HepG2 (cell line): ENCODE data around the gene GFOD1. TPM values are rescaled to one million over a fixed set of nuclear protein-coding genes. Genes with fewer than 3 reads are reported as not detected.
A peak's percentile ranks its signal among the peaks of the same experiment; 100 is the strongest.

Experiments
- AHR ChIP-seq: IDR thresholded peaks from 2 replicates; pipeline ENCODE4 v1.6.1; 2018; ENCODE audit warnings: missing genetic modification reagents, missing compliant biosample characterization
- BRCA1 ChIP-seq: sonication (generic); formaldehyde crosslinking; IDR thresholded peaks from 2 replicates; pipeline ENCODE4 v1.4.0; 2020; ENCODE audit warnings: missing genetic modification reagents
- CBX5 ChIP-seq: sonication (generic); formaldehyde crosslinking; IDR thresholded peaks from 2 replicates; pipeline ENCODE4 v1.4.0; 2020; ENCODE audit warnings: missing genetic modification reagents, borderline replicate concordance
- CCDC6 ChIP-seq: sonication (generic); formaldehyde crosslinking; IDR thresholded peaks from 2 replicates; pipeline ENCODE4 v1.8.1; 2022; ENCODE audit warnings: mild to moderate bottlenecking, missing genetic modification reagents, moderate library complexity
- NFYC ChIP-seq: IDR thresholded peaks from 2 replicates; pipeline ENCODE4 v1.6.1; 2016; ENCODE audit warnings: missing genetic modification reagents, missing compliant biosample characterization
- NKX3-1 ChIP-seq: sonication (generic); formaldehyde crosslinking; IDR thresholded peaks from 2 replicates; pipeline ENCODE4 v1.5.0; 2020; ENCODE audit warnings: missing genetic modification reagents
- POLR2A ChIP-seq, 2 experiments: IDR thresholded peaks; 2 replicates each; pipeline ENCODE4 v1.6.1; 2011; ENCODE audit warnings: low read depth in 2 of 2, low read length in 2 of 2, mild to moderate bottlenecking in 1 of 2, moderate library complexity in 1 of 2; ENCODE audit not compliant: insufficient read depth in 1 of 2
- RAD51 ChIP-seq: fragments of 450-650 bp; IDR thresholded peaks from 2 replicates; pipeline ENCODE4 v1.6.1; 2016; ENCODE audit warnings: borderline replicate concordance
- SKI ChIP-seq: fragments of 450-650 bp; IDR thresholded peaks from one replicate; pipeline ENCODE4 v1.6.1; 2018; ENCODE audit warnings: mild to moderate bottlenecking; ENCODE audit not compliant: partially characterized antibody
- SP4 ChIP-seq: sonication (generic); formaldehyde crosslinking; IDR thresholded peaks from 2 replicates; pipeline ENCODE4 v1.8.1; 2023; ENCODE audit warnings: mild to moderate bottlenecking, missing genetic modification reagents
- TEF ChIP-seq: sonication (generic); formaldehyde crosslinking; IDR thresholded peaks from 2 replicates; pipeline ENCODE4 v1.5.0; 2020; ENCODE audit warnings: missing genetic modification reagents
- ZNF672 ChIP-seq: sonication (generic); formaldehyde crosslinking; IDR thresholded peaks from 2 replicates; pipeline ENCODE4 v1.8.1; 2022; ENCODE audit warnings: missing genetic modification reagents
- ZNF776 ChIP-seq: sonication (generic); formaldehyde crosslinking; IDR thresholded peaks from 2 replicates; pipeline ENCODE4 v1.4.0; 2020; ENCODE audit warnings: mild to moderate bottlenecking, missing genetic modification reagents
- ZNF780A ChIP-seq: sonication (generic); formaldehyde crosslinking; IDR thresholded peaks from 2 replicates; pipeline ENCODE4 v1.8.0; 2022; ENCODE audit warnings: mild to moderate bottlenecking, missing genetic modification reagents, moderate library complexity
- polyA plus RNA-seq, 8 experiments: library from polyadenylated mRNA; depleted of rRNA in 3 of 8; stranded (reverse) in 7 of 8; unstranded in 1 of 8; fragments of >200 nt; fragmentation: Illumina TruSeq in 4 of 8; extraction: Trizol in 4 of 8; gene quantifications; 2 replicates each; pipeline versions ENCODE4 v1.2.1 to v1.2.3, GENCODE V29; 2011 to 2016; ENCODE audit warnings: low read depth in 4 of 8, missing spikeins in 1 of 8, mixed read lengths in 1 of 8; ENCODE audit not compliant: insufficient read depth in 1 of 8
- total RNA-seq, 5 experiments: library from RNA; depleted of rRNA; stranded (reverse); fragments of >200 nt; fragmentation: Illumina TruSeq; extraction: Trizol; gene quantifications; 2 replicates each; pipeline ENCODE4 v1.2.3, GENCODE V29; 2016; ENCODE audit warnings: low read depth in 1 of 5
- TF ChIP-seq, protein P1 (sequence below): IDR thresholded peaks from 2 replicates; pipeline ENCODE4 v1.6.1; 2016; ENCODE audit warnings: missing compliant biosample characterization, missing genetic modification reagents, borderline replicate concordance
- TF ChIP-seq, protein P2 (sequence below): sonication (generic); formaldehyde crosslinking; IDR thresholded peaks from 2 replicates; pipeline ENCODE4 v1.8.0; 2022; ENCODE audit warnings: missing genetic modification reagents, mild to moderate bottlenecking, inconsistent platforms, borderline replicate concordance
- TF ChIP-seq, protein P3 (sequence below): sonication (generic); formaldehyde crosslinking; IDR thresholded peaks from 2 replicates; pipeline ENCODE4 v1.4.0; 2020; ENCODE audit warnings: missing genetic modification reagents
- TF ChIP-seq, protein P4 (sequence below), 2 experiments: sonication (generic) in 1 of 2; formaldehyde crosslinking in 1 of 2; IDR thresholded peaks; 2 replicates each; pipeline versions ENCODE4 v1.5.1 to v1.6.1; 2011 to 2020; ENCODE audit warnings: borderline replicate concordance in 1 of 2, low read depth in 1 of 2, low read length in 1 of 2, mild to moderate bottlenecking in 1 of 2, missing genetic modification reagents in 1 of 2, moderate library complexity in 1 of 2
- TF ChIP-seq, protein P5 (sequence below): sonication (generic); formaldehyde crosslinking; IDR thresholded peaks from 2 replicates; pipeline ENCODE4 v1.5.0; 2020; ENCODE audit warnings: mild to moderate bottlenecking, missing genetic modification reagents

Gene GFOD1
- total and polyA plus RNA-seq, 2 of the 13 experiments (the other 11 are each of a cell fraction or from before 2014, with no cell fraction given): 1.9 to 6.4 TPM

DNA sequence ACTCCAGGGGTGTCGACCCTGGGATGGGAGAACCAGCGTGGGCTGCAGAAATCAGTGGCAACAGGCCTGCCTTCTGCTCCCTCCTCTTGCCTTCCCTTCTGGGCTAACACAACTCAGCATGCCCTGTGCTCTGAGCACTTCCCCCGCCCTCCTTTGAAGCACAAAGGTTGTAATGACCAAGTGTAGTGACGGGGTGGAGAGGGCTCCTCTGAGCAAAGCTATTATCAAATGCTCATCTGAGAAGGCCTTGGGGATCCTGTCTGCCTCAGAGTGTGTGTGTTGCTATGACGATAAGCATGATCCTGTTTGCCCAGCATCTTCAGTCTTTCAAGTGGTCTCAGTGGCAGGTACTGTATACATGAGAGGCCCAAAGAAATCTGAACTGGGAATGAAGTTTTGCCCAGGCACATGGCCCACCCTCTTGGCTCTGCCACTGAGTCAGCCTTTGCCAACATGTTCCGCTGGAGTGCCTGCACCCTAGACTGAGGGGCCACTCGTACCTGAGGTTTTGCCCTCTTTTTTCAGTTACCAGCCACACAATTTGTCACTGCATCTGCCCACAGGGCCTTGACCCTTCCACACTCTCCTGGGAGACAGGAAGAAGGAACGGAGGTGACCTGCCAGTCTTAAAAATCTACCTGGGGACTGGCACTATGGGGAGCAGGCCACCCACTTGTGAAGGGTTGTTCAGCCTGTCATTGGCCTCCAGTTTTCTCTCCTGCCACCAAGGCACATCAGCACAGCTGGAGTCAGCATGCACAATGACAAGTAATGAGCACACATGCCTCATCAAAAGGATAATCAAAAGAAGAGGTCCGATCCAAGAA lies 74.5 kb downstream of the GFOD1 start (continued):
- TF ChIP-seq RAD51 (no peak), NFYC (CRISPR knock-in tag) (no peak), POLR2A (IDR thresholded peaks at IDR 0.05; ENCODE audit: insufficient read depth in 1 of 2, low read depth in 2 of 2, low read length in 2 of 2) (peak in 1 of 2 experiments; percentile 49; a peak in 1 of 4 replicates), SKI (no peak), ZNF672 (CRISPR knock-in tag) (no peak), ZNF780A (no peak), TEF (no peak), SP4 (CRISPR knock-in tag) (peak; percentile 34; the same call in 1 of the 2 replicates), AHR (CRISPR knock-in tag) (no peak), NKX3-1 (CRISPR knock-in tag) (no peak), CBX5 (no peak), BRCA1 (no peak), CCDC6 (CRISPR knock-in tag) (no peak), ZNF776 (CRISPR knock-in tag) (peak; percentile 71; the same call in 1 of the 2 replicates)
- TF ChIP-seq, protein P1, sequence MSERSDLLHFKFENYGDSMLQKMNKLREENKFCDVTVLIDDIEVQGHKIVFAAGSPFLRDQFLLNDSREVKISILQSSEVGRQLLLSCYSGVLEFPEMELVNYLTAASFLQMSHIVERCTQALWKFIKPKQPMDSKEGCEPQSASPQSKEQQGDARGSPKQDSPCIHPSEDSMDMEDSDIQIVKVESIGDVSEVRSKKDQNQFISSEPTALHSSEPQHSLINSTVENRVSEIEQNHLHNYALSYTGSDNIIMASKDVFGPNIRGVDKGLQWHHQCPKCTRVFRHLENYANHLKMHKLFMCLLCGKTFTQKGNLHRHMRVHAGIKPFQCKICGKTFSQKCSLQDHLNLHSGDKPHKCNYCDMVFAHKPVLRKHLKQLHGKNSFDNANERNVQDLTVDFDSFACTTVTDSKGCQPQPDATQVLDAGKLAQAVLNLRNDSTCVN (CRISPR knock-in tag): no peak
- TF ChIP-seq, protein P2, sequence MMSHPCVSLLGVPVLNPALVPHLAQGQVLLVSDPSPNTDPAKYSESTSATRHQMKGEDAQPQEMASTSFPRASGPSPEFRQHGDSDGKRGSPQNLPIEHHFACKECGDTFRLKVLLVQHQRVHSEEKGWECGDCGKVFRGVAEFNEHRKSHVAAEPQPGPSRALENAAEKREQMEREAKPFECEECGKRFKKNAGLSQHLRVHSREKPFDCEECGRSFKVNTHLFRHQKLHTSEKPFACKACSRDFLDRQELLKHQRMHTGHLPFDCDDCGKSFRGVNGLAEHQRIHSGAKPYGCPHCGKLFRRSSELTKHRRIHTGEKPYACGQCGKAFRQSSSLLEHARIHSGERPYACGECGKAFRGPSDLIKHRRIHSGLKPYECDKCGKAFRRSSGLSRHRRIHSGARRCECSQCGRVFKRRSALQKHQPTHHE: no peak
- TF ChIP-seq, protein P3, sequence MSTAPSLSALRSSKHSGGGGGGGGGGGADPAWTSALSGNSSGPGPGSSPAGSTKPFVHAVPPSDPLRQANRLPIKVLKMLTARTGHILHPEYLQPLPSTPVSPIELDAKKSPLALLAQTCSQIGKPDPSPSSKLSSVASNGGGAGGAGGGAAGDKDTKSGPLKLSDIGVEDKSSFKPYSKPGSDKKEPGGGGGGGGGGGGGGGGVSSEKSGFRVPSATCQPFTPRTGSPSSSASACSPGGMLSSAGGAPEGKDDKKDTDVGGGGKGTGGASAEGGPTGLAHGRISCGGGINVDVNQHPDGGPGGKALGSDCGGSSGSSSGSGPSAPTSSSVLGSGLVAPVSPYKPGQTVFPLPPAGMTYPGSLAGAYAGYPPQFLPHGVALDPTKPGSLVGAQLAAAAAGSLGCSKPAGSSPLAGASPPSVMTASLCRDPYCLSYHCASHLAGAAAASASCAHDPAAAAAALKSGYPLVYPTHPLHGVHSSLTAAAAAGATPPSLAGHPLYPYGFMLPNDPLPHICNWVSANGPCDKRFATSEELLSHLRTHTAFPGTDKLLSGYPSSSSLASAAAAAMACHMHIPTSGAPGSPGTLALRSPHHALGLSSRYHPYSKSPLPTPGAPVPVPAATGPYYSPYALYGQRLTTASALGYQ (CRISPR knock-in tag): no peak
- TF ChIP-seq, protein P4, sequence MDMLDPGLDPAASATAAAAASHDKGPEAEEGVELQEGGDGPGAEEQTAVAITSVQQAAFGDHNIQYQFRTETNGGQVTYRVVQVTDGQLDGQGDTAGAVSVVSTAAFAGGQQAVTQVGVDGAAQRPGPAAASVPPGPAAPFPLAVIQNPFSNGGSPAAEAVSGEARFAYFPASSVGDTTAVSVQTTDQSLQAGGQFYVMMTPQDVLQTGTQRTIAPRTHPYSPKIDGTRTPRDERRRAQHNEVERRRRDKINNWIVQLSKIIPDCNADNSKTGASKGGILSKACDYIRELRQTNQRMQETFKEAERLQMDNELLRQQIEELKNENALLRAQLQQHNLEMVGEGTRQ (IDR thresholded peaks at IDR 0.05; ENCODE audit: low read depth, low read length): no peak
- TF ChIP-seq, protein P4 (CRISPR knock-in tag; IDR thresholded peaks at IDR 0.05; ENCODE audit: borderline replicate concordance): no peak
- TF ChIP-seq, protein P5, sequence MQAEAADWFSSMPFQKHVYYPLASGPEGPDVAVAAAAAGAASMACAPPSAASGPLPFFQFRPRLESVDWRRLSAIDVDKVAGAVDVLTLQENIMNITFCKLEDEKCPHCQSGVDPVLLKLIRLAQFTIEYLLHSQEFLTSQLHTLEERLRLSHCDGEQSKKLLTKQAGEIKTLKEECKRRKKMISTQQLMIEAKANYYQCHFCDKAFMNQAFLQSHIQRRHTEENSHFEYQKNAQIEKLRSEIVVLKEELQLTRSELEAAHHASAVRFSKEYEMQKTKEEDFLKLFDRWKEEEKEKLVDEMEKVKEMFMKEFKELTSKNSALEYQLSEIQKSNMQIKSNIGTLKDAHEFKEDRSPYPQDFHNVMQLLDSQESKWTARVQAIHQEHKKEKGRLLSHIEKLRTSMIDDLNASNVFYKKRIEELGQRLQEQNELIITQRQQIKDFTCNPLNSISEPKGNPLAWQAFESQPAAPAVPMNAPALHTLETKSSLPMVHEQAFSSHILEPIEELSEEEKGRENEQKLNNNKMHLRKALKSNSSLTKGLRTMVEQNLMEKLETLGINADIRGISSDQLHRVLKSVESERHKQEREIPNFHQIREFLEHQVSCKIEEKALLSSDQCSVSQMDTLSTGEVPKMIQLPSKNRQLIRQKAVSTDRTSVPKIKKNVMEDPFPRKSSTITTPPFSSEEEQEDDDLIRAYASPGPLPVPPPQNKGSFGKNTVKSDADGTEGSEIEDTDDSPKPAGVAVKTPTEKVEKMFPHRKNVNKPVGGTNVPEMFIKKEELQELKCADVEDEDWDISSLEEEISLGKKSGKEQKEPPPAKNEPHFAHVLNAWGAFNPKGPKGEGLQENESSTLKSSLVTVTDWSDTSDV: no peak
